Astrocyte of the spinal cord (primary cell): ENCODE data around the gene CDK4.
A peak's percentile ranks its signal among the peaks of the same experiment; 100 is the strongest.

Experiments
- DNase-seq: peaks from one replicate; pipeline ENCODE4 v3.0.0; 2011; ENCODE audit warnings: low read depth, low spot score
- H3K4me3 ChIP-seq: 2 replicates; pipeline ENCODE4 v1.5.1; 2011; ENCODE audit warnings: low read depth, mild to moderate bottlenecking, low read length, moderate library complexity
- in situ Hi-C: cut with HindIII; loops from 2 replicates; pipeline ENCODE4 v1.10.0; 2017; ENCODE audit warnings: low sequenced_read_pairs
- TF ChIP-seq, protein P1 (sequence below): IDR thresholded peaks from 2 replicates; pipeline ENCODE4 v1.5.1; 2012; ENCODE audit warnings: low read depth, mild to moderate bottlenecking, low read length, inconsistent platforms

CDK4 gene

DNA sequence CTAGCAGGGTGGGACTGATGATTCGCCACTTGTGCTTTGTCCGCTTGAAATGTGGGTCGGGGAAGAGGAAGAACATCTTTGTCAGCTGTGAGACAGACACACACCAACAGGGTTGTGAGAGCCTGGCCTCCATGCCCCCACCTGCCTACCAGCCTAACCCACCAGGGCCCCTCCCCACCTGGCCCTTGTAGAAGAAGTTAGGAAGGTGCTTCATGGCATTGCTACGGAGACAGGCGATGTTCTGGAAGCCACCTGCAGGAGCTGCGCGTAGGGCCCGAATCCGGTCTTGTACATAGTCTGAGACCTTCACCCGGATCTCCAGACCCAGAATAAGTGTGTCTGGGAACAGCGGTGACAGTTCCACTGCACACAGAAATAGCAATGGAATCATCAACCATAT lies 17.5 kb upstream of the CDK4 start:
- TF ChIP-seq, protein P1, sequence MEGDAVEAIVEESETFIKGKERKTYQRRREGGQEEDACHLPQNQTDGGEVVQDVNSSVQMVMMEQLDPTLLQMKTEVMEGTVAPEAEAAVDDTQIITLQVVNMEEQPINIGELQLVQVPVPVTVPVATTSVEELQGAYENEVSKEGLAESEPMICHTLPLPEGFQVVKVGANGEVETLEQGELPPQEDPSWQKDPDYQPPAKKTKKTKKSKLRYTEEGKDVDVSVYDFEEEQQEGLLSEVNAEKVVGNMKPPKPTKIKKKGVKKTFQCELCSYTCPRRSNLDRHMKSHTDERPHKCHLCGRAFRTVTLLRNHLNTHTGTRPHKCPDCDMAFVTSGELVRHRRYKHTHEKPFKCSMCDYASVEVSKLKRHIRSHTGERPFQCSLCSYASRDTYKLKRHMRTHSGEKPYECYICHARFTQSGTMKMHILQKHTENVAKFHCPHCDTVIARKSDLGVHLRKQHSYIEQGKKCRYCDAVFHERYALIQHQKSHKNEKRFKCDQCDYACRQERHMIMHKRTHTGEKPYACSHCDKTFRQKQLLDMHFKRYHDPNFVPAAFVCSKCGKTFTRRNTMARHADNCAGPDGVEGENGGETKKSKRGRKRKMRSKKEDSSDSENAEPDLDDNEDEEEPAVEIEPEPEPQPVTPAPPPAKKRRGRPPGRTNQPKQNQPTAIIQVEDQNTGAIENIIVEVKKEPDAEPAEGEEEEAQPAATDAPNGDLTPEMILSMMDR = no peak
- no peak for DNase-seq
- in situ Hi-C loops = no loop called here
- H3K4me3 ChIP-seq = no peak overlapping the region

DNA sequence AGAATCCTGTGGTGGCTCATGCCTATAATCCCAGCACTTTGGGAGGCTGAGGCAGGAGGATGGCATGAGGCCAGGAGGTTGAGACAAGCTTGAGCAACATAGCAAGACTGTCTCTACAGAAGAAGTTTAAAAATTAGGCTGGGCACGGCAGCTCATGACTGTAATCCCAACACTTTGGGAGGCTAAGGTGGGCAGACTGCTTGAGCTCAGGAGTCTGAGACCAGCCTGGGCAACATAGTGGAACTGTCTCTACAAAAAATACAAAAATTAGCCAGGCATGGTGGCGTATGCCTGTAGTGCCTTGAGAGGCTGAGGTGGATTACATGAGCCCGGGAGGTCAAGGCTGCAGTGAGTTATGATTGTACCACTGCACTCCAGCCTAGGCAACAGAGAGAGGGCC lies 15.8 kb upstream of the CDK4 start:
- no peak overlapping the region for H3K4me3 ChIP-seq
- TF ChIP-seq, protein P1 = no peak
- DNase-seq = no peak
- in situ Hi-C loops = no loop called here

DNA sequence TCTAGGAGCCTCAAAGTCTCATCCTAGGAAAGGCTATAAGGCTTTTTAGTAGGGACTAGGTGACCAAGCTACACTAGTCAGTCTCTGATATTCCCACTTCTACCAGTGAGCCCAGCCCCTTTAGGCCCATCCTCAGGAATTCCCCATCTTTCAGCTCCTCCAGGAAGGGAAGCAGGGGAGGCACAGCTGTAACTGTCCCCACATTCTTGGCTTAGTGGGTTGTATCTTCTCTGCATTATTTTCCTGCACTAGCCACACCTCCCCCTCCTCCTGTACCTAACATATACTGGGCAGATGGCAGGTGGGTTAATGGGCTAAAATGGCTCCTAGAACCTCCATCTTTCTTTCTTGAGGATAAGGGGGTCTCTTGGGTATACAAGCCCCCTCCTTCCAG lies 15.2 kb upstream of the CDK4 start:
- in situ Hi-C loops = no loop called here
- no peak overlapping the region for H3K4me3 ChIP-seq
- no peak for DNase-seq
- TF ChIP-seq, protein P1 = no peak

DNA sequence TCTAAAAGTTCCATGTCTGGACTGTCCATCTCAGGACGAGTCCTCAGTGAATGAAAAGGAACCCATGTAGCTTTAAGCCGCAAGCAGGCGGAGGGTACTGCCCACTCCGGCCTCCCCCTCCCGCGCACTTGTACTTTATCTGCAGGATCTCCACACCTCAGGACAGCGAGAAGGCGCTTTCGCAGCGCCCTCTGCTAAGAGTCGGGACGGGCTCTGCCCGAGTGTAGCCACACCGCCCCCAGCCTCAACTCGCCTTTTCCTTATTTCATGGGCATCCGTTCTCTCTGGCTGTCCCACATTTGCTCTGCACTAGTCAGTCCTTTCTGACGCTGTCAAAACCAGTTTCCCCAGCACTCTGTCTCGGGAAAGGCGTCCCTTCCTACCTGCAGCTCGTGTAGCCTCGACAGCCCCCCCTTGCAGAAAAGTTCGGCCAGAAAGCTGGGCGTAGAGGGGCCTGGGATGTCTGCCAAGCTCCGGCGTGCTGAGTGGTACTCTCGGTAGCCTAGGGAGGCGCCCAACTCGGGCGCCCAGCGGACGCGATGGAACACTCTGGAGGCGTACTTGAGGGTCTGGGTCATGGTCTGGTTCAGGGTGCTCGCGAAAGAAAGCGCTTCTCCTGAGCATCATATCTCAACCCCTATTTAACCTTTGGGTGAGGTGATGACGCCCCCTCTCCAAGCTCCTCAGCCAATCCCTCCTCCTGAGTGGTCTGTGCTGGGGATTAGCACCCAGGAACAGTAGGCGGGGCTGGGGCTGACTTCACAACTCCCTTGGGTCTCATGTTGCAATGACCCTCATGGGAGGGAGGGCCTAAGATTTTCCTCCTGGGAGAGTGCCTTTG lies 14.6 kb upstream of the CDK4 start, which contains the start of gene CYP27B1:
Gene CYP27B1 (minus strand): TSS at position 615 of the 841 bp plus-strand sequence. CDS start 37 bp downstream, at position 578.
- TF ChIP-seq, protein P1 = no peak
- peak within 1 kb of the TSS; percentile 16 for H3K4me3 ChIP-seq
- no peak for DNase-seq
- in situ Hi-C loops = no loop called here

DNA sequence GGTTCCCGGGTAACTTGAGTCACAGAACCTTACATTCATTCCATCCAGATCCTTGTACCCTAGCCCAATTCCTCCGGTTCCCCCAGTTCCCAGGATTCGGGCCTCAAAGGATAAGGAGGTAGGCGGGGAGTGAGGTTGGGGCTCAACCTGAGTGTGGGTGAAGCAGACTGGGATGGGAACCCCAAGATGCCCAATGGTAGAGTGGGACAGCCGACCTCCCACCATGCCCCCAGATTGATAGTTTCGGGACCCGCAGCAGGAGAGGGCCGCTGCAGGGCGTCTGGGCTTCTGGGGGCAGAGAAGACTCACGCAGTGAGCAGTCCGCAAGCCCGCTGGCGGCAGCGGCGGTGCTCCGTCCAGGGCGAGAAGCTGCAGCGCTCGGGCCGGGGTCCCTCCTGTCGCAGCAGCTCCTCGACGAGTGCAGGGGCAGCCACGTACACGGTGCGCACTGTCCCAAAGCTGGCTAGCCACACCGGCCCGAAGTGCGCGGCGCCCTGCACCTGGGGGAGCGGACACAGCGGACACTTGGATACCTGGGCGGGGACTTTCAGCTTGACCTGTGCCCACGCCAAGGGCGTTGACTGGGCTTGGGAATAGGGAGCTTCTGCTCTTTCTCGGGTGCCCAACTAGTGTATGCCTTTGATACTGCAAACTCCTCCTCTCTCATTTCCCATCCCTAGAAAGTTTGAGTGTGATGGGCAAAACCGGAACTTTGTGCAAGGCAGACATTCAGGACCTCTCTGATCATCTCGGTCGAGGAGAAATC lies 13.8 kb upstream of the CDK4 start:
- peak overlapping the region; percentile 16 for H3K4me3 ChIP-seq
- no peak for DNase-seq
- TF ChIP-seq, protein P1 = peak; percentile 0
- in situ Hi-C loops = no loop called here

DNA sequence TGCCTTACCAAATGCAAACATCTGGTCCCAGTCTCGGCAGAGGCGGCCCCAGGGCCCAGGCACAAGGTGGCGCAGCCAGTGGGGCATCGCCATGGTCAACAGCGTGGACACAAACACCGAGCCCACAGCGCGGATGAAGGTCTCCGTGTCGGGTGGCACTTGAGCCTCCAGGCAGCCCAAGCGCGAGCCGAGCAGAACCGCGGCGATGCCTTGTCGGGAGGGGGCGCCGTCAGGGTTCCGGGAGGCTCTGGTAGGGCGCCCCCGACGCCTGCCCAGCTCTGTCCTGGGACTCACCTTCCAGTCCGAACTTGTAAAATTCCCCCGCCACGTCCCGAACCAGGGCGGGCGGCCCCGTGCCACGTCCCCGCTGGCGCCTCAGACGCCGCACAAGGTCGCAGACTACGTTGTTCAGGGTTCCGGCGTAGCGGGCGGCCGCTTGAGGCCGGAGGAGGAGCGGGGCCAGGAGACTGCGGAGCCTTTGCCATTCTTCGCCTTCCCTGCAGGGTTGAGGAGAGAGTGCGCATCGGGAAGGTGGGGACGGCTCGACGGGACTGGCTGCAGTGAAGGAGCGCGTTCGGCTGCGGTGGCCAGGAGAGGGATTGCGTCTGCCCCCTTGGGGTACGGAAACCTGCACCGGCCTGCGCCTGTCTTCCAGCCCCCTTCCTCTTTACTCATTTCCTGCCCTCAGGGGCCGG lies 13.0 kb upstream of the CDK4 start:
- H3K4me3 ChIP-seq = peak overlapping the region; percentile 17
- in situ Hi-C loops = no loop called here
- TF ChIP-seq, protein P1 = peak; percentile 45
- DNase-seq = no peak
